SKM-1 treated with dmso at 0.1 percent for 144 hours (cell line): ENCODE measurements around the gene VWCE.

ENCODE experiments used
- DNase-seq: peaks from one replicate; lab custom pipeline; 2025; ENCODE audit not compliant: unreplicated experiment; lab: John Stamatoyannopoulos, UW

Gene VWCE

GRCh38 chr11:61294717-61295595 lies at the start of gene VWCE:
Gene VWCE (minus strand): TSS chr11:61295316. CDS start chr11:61295037, 279 bp downstream.
- DNase-seq = peak; percentile 55

- DNase-seq = no peak
These were observed 49.0 kb upstream of the VWCE start for GRCh38 chr11:61343792-61344745.

- no peak for DNase-seq
These were observed 47.2 kb upstream of the VWCE start for GRCh38 chr11:61342207-61342803.

- DNase-seq = no peak
These were observed 46.6 kb upstream of the VWCE start for GRCh38 chr11:61341706-61342105.

- no peak for DNase-seq
These were observed 45.9 kb upstream of the VWCE start for GRCh38 chr11:61340979-61341378.

- no peak for DNase-seq
These were observed 44.4 kb upstream of the VWCE start for GRCh38 chr11:61339490-61339878.

GRCh38 chr11:61338783-61339489 lies 43.8 kb upstream of the VWCE start:
- DNase-seq = no peak

- DNase-seq = no peak
These were observed 42.8 kb upstream of the VWCE start for GRCh38 chr11:61337706-61338470.

GRCh38 chr11:61336171-61336935 lies 41.2 kb upstream of the VWCE start:
- peak; percentile 70 for DNase-seq

GRCh38 chr11:61335355-61335710 lies 40.2 kb upstream of the VWCE start:
- DNase-seq = no peak

- DNase-seq = no peak
These were observed 39.6 kb upstream of the VWCE start for GRCh38 chr11:61334434-61335354.

- no peak for DNase-seq
These were observed 38.7 kb upstream of the VWCE start for GRCh38 chr11:61333550-61334433.

- peak; percentile 90 for DNase-seq
These were observed 37.9 kb upstream of the VWCE start, which contains the start of the genes DDB1 and TKFC for GRCh38 chr11:61332797-61333549. Gene DDB1 (minus strand): TSS chr11:61333105. CDS start chr11:61332968, 137 bp downstream. Gene TKFC (plus strand): TSS chr11:61333228. CDS start chr11:61334729, 1,501 bp downstream.

GRCh38 chr11:61332281-61332796 lies 37.2 kb upstream of the VWCE start:
- DNase-seq = no peak

- peak; percentile 29 for DNase-seq
These were observed 36.5 kb upstream of the VWCE start for GRCh38 chr11:61331651-61332050.

- DNase-seq = no peak
These were observed 34.8 kb upstream of the VWCE start for GRCh38 chr11:61329871-61330270.
